ENCODE measurements around the gene GPR68.
"Not testable (repeated sequence)": the region's sequence is repeated elsewhere in the genome, so short reads cannot be mapped to it uniquely, and the experiment has no call there.

The GPR68 gene

DNA sequence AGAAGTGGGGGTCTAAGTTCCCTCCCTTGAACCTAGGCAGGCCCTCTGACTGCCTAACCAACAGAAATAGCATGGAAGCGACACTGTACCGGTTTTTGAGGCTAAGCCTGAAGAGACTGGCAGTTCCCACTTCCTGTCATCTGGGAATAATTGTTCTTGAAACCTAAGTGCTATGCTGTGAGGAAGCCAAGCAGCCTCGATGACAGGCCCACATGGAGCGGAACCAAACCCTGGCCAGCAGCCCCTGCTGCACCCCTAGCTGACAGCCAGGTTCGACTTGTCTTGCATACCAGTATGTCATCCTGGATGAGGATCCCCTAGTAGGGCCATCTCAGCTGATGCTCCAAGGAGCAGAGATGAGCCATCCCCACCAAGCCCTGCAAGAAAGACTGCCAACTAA is 6.4 kb upstream of the GPR68 start:
- peak overlapping the region; percentile 96 for H3K27ac Mint-ChIP-seq
- H3K4me1 Mint-ChIP-seq (ENCODE audit: low read depth), result peaks cover 59% of the 10 kb centered on the region
- no peaks in the 10 kb centered on the region for H3K27me3 Mint-ChIP-seq (ENCODE audit: low read depth)
- H3K4me3 Mint-ChIP-seq, result no peak overlapping the region
- peaks cover 39% of the 10 kb centered on the region for H3K36me3 Mint-ChIP-seq (ENCODE audit: low read depth)
- peaks cover 4% of the 10 kb centered on the region for H3K9me3 Mint-ChIP-seq

DNA sequence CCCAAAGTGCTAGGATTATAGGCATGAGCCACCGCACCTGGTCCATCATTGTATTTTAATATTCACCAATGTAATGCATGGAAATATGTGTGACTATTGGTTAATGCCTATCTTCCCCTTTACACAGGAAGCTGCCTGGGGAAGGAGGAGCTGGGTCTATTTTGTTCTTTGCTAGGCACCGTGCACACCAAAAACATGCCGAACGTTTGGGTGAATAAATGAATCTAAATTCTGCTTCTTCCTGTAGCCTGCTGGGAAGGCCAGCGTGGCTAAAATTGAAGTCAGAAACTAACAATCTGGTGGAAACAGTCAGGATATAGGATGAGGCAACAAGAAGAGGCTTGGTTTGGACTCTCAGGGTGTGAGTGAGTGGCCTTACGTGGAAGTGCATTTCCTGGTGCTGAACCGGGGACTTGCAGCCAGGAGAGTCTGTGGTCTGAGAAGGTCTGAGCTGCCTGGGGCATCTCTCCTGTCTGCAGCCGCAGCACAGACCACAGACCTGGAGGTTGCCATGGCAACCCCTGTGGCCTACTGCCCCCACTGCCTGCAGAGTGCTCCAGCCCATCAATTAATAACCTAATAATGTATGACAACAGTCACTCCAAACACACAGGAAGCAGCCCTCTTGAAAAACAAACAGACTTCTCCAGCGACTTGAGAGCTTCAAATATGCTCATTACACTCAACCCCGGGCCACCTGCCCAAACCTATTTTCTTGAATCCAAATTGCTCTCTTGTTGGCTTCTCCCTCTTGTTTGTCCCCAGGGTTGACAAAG is 5.5 kb upstream of the GPR68 start:
- H3K27me3 Mint-ChIP-seq (ENCODE audit: low read depth), result no peaks in the 10 kb centered on the region
- H3K36me3 Mint-ChIP-seq (ENCODE audit: low read depth), result peaks cover 42% of the 10 kb centered on the region
- peaks cover 62% of the 10 kb centered on the region for H3K4me1 Mint-ChIP-seq (ENCODE audit: low read depth)

DNA sequence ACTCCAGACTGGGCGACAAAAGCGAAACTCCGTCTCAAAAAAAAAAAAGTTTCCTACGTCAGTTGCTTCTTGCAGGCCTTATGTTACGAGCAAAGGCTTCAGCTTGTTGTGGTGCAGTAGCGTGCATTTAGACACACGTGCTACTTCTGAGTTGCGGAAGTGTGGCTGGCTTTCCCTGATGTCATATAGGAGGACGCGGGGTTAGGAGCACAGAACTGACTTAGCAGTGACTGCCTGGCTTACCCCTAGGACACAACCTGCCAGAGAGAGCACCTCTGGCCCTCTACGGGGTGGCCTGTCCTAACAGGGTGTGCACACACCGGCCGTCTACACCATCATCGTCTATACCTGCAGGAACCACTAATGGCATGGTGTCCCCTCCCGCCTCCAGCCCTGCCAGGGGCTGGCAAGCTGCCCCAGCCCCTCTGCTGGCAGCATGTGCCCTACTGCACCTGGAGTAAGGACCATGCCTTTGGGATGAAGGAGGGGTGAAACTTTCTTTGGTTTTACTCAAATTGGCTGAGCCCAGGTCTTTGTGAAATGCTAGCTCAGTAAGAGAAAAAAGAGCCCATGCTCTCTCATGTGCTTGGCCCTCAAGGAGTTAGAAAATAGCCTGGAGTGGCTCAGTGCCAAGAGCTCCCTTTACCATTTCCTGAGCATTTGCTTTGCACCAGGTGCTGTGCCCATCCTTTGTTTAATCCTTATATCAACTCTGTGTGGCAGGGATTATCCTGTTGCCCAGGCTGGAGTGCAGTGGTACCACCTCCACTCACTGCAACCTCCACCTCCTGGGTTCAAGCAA is 1.7 kb upstream of the GPR68 start:
- peaks cover 77% of the 10 kb centered on the region for H3K4me1 Mint-ChIP-seq (ENCODE audit: low read depth)

More for the DNA sequence above, 5.5 kb upstream of the GPR68 start:
- Mint-ChIP-seq H3K4me3 (peak overlapping the region; percentile 71), H3K27ac (peak overlapping the region; percentile 96), H3K9me3 (peaks cover 4% of the 10 kb centered on the region)

DNA sequence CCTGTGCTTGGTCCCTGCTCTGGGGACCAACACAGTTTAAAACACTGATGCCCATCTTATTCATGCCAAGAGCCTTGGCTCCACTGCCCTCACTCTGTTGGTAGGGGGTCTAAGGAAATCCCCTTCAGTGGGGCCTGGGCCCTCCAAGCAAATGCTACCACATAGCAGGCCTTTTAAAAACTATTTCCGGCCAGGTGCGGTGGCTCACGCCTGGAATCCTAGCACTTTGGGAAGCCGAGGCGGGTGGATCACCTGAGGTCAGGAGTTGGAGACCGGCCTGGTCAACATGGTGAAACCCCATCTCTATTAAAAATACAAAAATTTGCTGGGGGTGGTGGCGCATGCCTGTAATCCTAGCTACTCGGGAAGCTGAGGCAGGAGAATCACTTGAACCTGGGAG is 1.1 kb upstream of the GPR68 start:
- H3K4me1 Mint-ChIP-seq (ENCODE audit: low read depth), result peaks cover 74% of the 10 kb centered on the region

More for the DNA sequence above, 1.7 kb upstream of the GPR68 start:
- H3K27ac Mint-ChIP-seq, result peak overlapping the region; percentile 89
- H3K9me3 Mint-ChIP-seq, result peaks cover 4% of the 10 kb centered on the region
- H3K36me3 Mint-ChIP-seq (ENCODE audit: low read depth), result peaks cover 71% of the 10 kb centered on the region
- no peaks in the 10 kb centered on the region for H3K27me3 Mint-ChIP-seq (ENCODE audit: low read depth)
- H3K4me3 Mint-ChIP-seq, result peak overlapping the region; percentile 68

DNA sequence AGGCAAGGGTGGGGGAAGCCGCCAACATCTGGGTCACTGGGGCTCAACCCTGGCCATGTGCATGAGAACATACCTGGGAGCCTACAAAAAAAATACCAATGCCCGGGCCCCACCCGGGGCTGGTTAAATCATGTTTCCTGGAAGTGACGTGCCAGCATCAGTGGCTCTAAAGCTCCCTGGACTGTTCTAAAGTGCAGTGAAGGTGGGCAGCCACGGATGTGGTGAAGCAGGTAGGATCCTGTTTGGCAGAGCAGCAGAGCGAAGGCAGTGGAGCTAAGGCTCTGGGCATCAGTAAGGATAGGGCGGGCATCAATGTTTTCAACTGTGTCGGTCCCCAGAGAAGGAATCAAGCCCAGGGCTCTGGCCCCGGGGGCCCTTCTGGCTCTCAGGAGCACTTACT is 525 bp upstream of the GPR68 start:
- peak overlapping the region; percentile 89 for H3K27ac Mint-ChIP-seq
- H3K36me3 Mint-ChIP-seq (ENCODE audit: low read depth), result peaks cover 67% of the 10 kb centered on the region
- H3K4me1 Mint-ChIP-seq (ENCODE audit: low read depth), result peaks cover 73% of the 10 kb centered on the region
- H3K4me3 Mint-ChIP-seq, result peak overlapping the region; percentile 90
- peaks cover 4% of the 10 kb centered on the region for H3K9me3 Mint-ChIP-seq
- no peaks in the 10 kb centered on the region for H3K27me3 Mint-ChIP-seq (ENCODE audit: low read depth)

More for the DNA sequence above, 1.1 kb upstream of the GPR68 start:
- Mint-ChIP-seq H3K36me3 (ENCODE audit: low read depth) (peaks cover 68% of the 10 kb centered on the region), H3K27ac (peak overlapping the region; percentile 89), H3K4me3 (peak overlapping the region; percentile 68)
- not testable (repeated sequence) for H3K27me3 Mint-ChIP-seq (ENCODE audit: low read depth); H3K9me3 Mint-ChIP-seq

DNA sequence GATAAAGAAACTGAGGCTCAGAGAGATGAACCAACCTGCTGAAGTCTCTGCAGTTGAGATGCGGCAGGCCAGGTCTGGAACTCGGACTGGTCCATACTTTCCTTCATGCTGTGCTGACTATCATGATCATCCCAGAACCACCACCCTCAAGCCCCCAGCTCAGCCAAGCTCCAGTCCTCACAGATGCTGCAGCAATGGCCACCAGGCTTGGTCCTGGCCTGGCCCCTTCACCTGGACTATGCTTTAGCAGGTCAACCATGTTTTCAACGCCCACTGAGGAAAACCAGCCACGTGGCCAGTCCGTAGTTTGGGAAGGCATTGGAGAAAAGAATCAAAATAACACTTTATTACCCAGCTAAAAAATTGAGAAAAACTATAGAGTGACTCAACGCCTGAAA is 1.4 kb downstream of the GPR68 start:
- Mint-ChIP-seq H3K9me3 (peaks cover 4% of the 10 kb centered on the region), H3K36me3 (ENCODE audit: low read depth) (peaks cover 76% of the 10 kb centered on the region), H3K27ac (peak overlapping the region; percentile 89), H3K27me3 (ENCODE audit: low read depth) (no peaks in the 10 kb centered on the region), H3K4me3 (peak overlapping the region; percentile 90), H3K4me1 (ENCODE audit: low read depth) (peaks cover 78% of the 10 kb centered on the region)

DNA sequence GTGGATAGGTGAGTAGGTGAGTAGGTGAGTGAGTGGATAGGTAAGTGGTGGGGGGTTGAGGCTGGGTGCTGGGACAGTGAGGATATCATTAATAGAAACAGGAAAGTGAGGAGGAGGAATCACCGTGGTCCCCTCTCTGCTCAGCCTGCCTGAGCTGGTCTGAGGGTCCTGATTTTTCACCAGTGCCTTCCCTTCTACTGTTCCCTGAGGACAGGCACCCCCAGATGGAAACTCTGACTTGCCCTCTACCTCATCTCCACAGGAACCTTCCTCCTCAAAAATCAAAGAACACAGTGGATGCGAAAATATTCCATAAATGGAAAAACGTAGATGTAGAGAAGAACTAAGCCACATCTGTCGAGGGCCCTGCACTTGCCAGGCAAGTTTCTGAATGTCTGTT is 1.9 kb downstream of the GPR68 start:
- Mint-ChIP-seq H3K9me3 (peaks cover 4% of the 10 kb centered on the region), H3K27ac (peak overlapping the region; percentile 89), H3K27me3 (ENCODE audit: low read depth) (no peaks in the 10 kb centered on the region), H3K36me3 (ENCODE audit: low read depth) (peaks cover 76% of the 10 kb centered on the region), H3K4me1 (ENCODE audit: low read depth) (peaks cover 78% of the 10 kb centered on the region), H3K4me3 (peak overlapping the region; percentile 90)

DNA sequence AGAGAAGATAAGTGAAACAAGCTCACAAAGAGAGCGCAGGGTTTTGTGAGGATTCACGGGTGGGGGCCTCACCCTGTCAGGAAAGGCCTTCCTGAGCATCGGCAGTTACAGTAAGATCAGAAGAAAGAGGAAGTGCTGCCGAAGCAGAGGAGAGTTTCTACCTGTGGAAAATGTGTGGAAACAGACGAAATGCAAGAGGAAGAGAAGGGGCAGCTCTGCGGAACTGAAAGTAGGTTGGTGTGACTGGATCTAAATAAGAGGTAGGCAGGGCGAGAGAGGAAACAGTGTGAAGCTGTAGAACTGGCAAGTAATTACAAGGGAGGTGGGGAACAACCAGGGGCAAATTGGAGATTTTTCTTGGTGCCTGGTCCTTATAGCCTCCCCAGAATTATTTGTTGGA is 2.6 kb downstream of the GPR68 start:
- H3K4me3 Mint-ChIP-seq, result peak overlapping the region; percentile 90
- peaks cover 76% of the 10 kb centered on the region for H3K36me3 Mint-ChIP-seq (ENCODE audit: low read depth)
- no peaks in the 10 kb centered on the region for H3K9me3 Mint-ChIP-seq
- no peaks in the 10 kb centered on the region for H3K27me3 Mint-ChIP-seq (ENCODE audit: low read depth)
- H3K27ac Mint-ChIP-seq, result peak overlapping the region; percentile 89
- H3K4me1 Mint-ChIP-seq (ENCODE audit: low read depth), result peaks cover 75% of the 10 kb centered on the region

DNA sequence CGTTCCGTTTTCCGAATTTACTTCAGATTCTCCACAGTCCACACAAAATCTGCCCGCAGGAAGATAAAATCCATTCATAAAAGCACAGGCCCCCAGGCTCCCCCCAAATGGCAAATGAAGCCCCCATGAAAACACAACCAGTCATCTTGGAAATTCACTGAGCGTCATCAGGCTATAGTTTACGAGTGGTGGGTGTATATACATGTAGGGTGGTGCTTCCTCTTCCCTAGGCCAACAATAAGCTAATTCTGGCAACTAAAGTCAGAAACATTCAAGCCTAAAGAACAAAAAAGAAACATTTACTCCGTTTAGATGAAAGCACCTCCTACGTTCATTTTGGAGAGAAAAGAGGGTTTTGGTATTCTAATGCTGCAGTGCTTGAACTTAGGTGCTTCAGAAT is 5.8 kb downstream of the GPR68 start:
- Mint-ChIP-seq H3K27ac (peak overlapping the region; percentile 78), H3K4me3 (peak overlapping the region; percentile 40), H3K27me3 (ENCODE audit: low read depth) (no peaks in the 10 kb centered on the region), H3K4me1 (ENCODE audit: low read depth) (peaks cover 62% of the 10 kb centered on the region), H3K9me3 (no peaks in the 10 kb centered on the region), H3K36me3 (ENCODE audit: low read depth) (peaks cover 78% of the 10 kb centered on the region)

DNA sequence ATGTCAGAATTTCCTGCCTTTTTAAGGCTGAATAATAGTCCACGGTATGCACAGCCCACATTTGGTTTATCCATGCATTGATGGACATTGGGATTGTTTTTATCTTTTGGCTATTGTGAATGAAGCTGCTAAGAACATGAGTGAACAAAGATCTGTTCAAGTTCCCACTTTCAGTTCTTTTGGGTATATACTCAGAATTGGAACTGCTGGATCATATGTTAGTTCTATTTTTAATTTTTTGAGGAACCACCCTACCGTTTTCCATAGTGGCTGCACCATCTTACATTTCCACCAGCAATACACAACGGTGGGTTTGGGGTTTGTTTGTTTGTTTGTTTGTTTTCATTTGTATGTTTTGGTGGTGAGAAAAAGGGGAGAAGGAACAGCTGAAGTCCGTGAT is 6.4 kb downstream of the GPR68 start:
- Mint-ChIP-seq H3K36me3 (ENCODE audit: low read depth) (peaks cover 78% of the 10 kb centered on the region), H3K27ac (peak overlapping the region; percentile 78), H3K27me3 (ENCODE audit: low read depth) (no peaks in the 10 kb centered on the region), H3K9me3 (no peaks in the 10 kb centered on the region), H3K4me1 (ENCODE audit: low read depth) (peaks cover 58% of the 10 kb centered on the region), H3K4me3 (no peak overlapping the region)

DNA sequence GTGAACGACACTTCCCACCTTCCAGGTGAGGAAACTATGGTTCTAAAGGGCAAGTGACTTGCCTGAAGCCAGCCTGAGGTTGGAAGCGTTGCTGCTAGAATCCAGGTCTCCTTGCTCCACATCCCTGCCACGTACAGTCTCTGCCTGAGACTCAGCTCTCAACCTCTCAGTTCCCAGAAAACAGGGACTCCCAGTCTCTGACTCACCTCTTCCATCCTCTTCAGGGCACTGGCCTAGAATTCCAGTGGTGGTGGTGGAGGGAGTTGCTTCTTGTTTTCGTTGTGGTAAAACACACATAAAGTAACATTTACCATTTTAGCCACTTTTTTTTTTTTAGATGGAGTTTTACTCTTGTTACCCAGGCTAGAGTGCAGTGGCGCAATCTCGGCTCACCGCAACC is 7.3 kb downstream of the GPR68 start:
- no peak overlapping the region for H3K4me3 Mint-ChIP-seq
- peak overlapping the region; percentile 18 for H3K27ac Mint-ChIP-seq
- peaks cover 58% of the 10 kb centered on the region for H3K4me1 Mint-ChIP-seq (ENCODE audit: low read depth)
- no peaks in the 10 kb centered on the region for H3K27me3 Mint-ChIP-seq (ENCODE audit: low read depth)
- no peaks in the 10 kb centered on the region for H3K9me3 Mint-ChIP-seq
- H3K36me3 Mint-ChIP-seq (ENCODE audit: low read depth), result peaks cover 78% of the 10 kb centered on the region

DNA sequence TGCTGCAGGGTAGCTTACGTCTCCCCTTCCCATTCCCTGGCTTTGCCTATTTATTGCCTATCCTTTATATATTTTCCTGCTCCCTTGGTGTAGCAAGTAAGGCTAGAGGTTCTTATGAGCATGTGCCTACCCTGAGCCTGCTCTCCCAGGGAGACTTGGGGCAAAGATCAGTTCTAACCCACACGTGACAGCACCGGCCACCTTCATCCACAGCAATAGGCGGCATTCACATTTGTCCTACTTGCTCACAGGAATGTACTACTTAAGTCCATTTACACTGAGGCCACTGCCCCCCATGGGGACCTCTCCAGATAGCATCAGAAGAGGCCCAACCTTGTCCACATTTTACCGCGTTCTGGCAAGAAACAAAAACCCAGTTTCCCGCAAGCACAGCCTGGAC is 8.7 kb downstream of the GPR68 start:
- no peaks in the 10 kb centered on the region for H3K27me3 Mint-ChIP-seq (ENCODE audit: low read depth)
- peak overlapping the region; percentile 43 for H3K27ac Mint-ChIP-seq
- peaks cover 62% of the 10 kb centered on the region for H3K4me1 Mint-ChIP-seq (ENCODE audit: low read depth)
- H3K36me3 Mint-ChIP-seq (ENCODE audit: low read depth), result peaks cover 77% of the 10 kb centered on the region
- no peak overlapping the region for H3K4me3 Mint-ChIP-seq
- H3K9me3 Mint-ChIP-seq, result peaks cover 6% of the 10 kb centered on the region

DNA sequence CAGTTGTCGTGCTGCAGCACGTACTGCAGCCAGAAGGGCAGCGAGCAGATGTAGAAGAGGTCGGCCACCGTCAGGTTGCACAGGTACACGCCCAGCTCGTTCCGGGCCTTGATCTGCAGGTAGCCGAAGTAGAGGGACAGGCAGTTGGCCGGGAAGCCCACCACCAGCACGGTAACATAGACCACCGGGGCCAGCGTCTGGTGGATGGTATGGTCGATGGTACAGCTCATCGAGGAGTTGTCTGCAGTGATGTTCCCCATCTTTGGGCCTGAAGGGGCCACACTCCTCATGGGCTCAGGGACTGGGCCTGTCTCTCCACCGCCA is 9.8 kb downstream of the GPR68 start:
- Mint-ChIP-seq H3K27me3 (ENCODE audit: low read depth) (no peaks in the 10 kb centered on the region), H3K4me3 (no peak overlapping the region), H3K27ac (peak overlapping the region; percentile 15), H3K4me1 (ENCODE audit: low read depth) (peaks cover 63% of the 10 kb centered on the region), H3K9me3 (peaks cover 10% of the 10 kb centered on the region), H3K36me3 (ENCODE audit: low read depth) (peaks cover 79% of the 10 kb centered on the region)

DNA sequence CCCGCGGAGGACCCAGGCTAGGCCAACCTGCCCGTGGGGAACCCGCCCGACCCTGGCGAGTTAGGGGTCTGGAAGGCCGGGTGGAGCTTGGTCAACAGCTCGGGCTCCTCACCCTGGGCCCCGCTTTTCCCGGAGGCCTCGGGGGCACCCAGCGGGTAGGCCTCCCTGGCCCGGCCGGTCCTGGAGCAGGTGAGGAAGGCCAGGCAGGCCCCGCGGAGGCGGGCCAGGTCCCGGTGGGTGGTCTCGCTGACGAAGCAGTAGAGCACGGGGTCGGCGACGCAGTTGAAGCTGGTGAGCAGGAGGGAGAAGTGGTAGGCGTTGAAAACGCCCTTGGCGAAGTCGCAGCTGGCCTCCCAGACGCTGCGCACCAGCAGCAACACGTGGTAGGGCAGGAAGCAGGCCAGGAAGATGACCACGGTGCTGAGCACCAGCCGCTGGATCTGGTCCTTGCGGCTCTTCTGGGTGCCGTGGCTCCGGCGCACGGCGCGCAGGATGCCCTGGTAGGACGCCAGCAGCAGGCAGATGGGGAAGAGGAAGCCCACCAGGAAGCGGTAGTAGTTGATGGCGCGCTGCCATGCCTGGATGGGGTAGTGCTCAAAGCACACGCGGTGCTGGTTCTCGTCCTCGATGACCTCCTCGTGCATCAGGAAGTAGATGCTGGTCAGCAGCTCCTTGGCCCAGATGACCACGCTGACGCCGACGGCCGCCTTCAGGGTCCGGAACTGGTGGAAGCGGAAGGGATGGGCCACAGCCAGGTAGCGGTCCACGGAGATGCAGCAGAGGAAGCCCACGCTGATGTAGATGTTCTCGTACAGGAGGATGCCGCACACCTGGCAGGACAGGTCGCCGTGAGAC is 10.3 kb downstream of the GPR68 start:
- Mint-ChIP-seq H3K27me3 (ENCODE audit: low read depth) (no peaks in the 10 kb centered on the region), H3K36me3 (ENCODE audit: low read depth) (peaks cover 74% of the 10 kb centered on the region), H3K4me1 (ENCODE audit: low read depth) (peaks cover 64% of the 10 kb centered on the region), H3K27ac (peak overlapping the region; percentile 15), H3K9me3 (peaks cover 10% of the 10 kb centered on the region), H3K4me3 (no peak overlapping the region)
